Heart left ventricle (tissue), 13 donors: Measurements from ENCODE around the gene SLC16A11.

ENCODE experiments used
- POLR2A ChIP-seq, 2 donors: fragments of 450-650 bp; IDR thresholded peaks; one replicate each; pipeline ENCODE4 v1.6.1; 2017; ENCODE audit warnings: antibody characterized with exemption in 2 of 2, mild to moderate bottlenecking in 2 of 2, moderate library complexity in 2 of 2
- TF ChIP-seq, protein P1 (sequence below), 12 donors: fragments of 200-600 bp; sonication (generic) in 4 of 12; IDR thresholded peaks; one replicate each; pipeline versions ENCODE4 v1.5.0 to v1.8.0; 2018 to 2022; ENCODE audit warnings: antibody characterized with exemption in 12 of 12, mild to moderate bottlenecking in 5 of 12
- donor health status: ischemic (EF 13 %, LVEDD 7.1; RV severe dilation, severe dysfunction).
- donor health status: DM: no; HTN: yes; CAD: no.
- donor health status: DM: no; HTN: no; CAD: no.
- donor health status: ischemic (EF 25% LVEDD 6.9; RV normal size, moderate dysfunction).
- donor health status: ischemic (EF 25% LVEDD 5.7; RV mildly dilated, moderate dysfunction).
- donor health status: ischemic (EF 35%, LVEDD 5.7; RV mildly dilated, moderate dysfunction).
- donor health status: nonischemic (EF 11% LVEDD 7.7; RV severe dilation, severe dysfunction).
- donor health status: DM: yes; HTN: yes; CAD: no.
- donor health status: PGD.
- donor health status: ischemic (EF 29% LVEDD 5.4; RV normal size, mild dysfunction).
- donor health status: nonischemic (EF 23%, LVEDD 6.1; RV moderate dilation, normal function).

DNA sequence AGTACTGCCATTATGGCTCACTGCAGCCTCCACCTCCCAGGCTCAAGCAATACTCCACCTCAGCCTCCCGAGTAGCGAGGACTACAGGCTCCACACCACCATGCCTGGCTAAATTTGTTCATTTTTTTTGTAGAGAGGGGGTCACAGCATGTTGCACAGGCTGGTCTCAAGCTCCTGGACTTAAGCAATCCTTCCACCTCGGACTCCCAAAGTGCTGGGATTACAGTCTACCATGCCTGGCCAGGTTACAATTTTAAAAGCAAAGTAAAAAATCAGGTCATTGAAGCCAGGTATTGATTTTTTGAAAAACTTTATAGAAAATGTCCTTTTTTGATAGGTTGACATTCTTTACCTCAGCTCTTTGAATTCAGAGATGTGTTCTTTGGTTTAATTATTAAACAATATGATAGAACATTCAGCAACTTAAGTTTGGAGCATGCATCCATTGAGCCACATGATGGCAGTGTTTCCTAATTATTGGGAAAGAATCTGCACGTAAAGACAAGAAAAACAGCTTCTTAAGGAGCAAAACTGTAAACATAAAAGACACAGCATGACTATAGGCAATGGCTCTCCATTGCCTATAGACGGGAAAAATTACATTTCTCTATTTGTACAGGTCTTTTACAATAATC is 1.7 kb upstream of the SLC16A11 start:
- TF ChIP-seq, protein P1, sequence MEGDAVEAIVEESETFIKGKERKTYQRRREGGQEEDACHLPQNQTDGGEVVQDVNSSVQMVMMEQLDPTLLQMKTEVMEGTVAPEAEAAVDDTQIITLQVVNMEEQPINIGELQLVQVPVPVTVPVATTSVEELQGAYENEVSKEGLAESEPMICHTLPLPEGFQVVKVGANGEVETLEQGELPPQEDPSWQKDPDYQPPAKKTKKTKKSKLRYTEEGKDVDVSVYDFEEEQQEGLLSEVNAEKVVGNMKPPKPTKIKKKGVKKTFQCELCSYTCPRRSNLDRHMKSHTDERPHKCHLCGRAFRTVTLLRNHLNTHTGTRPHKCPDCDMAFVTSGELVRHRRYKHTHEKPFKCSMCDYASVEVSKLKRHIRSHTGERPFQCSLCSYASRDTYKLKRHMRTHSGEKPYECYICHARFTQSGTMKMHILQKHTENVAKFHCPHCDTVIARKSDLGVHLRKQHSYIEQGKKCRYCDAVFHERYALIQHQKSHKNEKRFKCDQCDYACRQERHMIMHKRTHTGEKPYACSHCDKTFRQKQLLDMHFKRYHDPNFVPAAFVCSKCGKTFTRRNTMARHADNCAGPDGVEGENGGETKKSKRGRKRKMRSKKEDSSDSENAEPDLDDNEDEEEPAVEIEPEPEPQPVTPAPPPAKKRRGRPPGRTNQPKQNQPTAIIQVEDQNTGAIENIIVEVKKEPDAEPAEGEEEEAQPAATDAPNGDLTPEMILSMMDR (IDR thresholded peaks at IDR 0.05): peak; percentile 65 to 89 (median 80)
- no peak for TF ChIP-seq POLR2A (IDR thresholded peaks at IDR 0.05)
